Mesenteric fat pad (tissue), 1 donor: Measurements from ENCODE around the gene NXPH4. TPM values are rescaled to one million over a fixed set of nuclear protein-coding genes. Genes with fewer than 3 reads are reported as not detected.

ENCODE experiments used
- DNase-seq: peaks from one replicate; pipeline ENCODE4 v3.0.0-alpha.2; 2020; ENCODE audit warnings: low spot score
- microRNA-seq: library from miRNA; unstranded; fragments of <30 nt; microRNA quantifications from one replicate; pipeline ENCODE4 v1.2.0, GENCODE V29; 2020; ENCODE audit warnings: borderline number of aligned reads
- total RNA-seq: library from RNA; stranded (reverse); fragmentation: NEBNext Ultra II Directional; extraction: Animal tissue kit (Norgen Biotek cat#: 25700); gene quantifications from one replicate; pipeline ENCODE4 v1.2.1, GENCODE V29; 2021
- donor health status: DM: yes; HTN: yes; CAD: no.

The NXPH4 gene
- total RNA-seq, 1 donor from 2014 or later = 1.4 TPM

- DNase-seq = no peak
Measured at GRCh38 chr12:57270966-57271470, 54.4 kb downstream of the NXPH4 start.

GRCh38 chr12:57272337-57273151 is 56.0 kb downstream of the NXPH4 start:
- DNase-seq = no peak

- DNase-seq = no peak
Measured at GRCh38 chr12:57273516-57273915, 56.9 kb downstream of the NXPH4 start.

Small RNA genes lying within 50 kb of the gene (microRNA-seq; reads per million reads assigned to microRNA genes)
- 26.9 reads per million, percentile 26 among the genes with 10 or more reads in this experiment for gene MIR1228

Other genes starting within 250 kb of the NXPH4 start
- 3.6 TPM for gene ZBTB39, start 210.2 kb upstream of the NXPH4 start, total RNA-seq
- gene TAC3, start 200.3 kb upstream of the NXPH4 start, total RNA-seq = not detected
- 3.6 TPM for gene MYO1A, start 166.7 kb upstream of the NXPH4 start, total RNA-seq
- 8.6 TPM for gene NEMP1, start 138.0 kb upstream of the NXPH4 start, total RNA-seq
- 22.1 TPM for gene NAB2, start 127.7 kb upstream of the NXPH4 start, total RNA-seq
- gene STAT6, start 105.4 kb upstream of the NXPH4 start, total RNA-seq = 164 TPM
- 954 TPM for gene LRP1, start 88.3 kb upstream of the NXPH4 start, total RNA-seq
- gene LRP1-AS, start 69.2 kb upstream of the NXPH4 start, total RNA-seq = not detected
- 62.3 TPM for gene SHMT2, start 12.9 kb downstream of the NXPH4 start, total RNA-seq
- 3.9 TPM for gene STAC3, start 34.4 kb downstream of the NXPH4 start, total RNA-seq
- gene R3HDM2, start 214.2 kb downstream of the NXPH4 start, total RNA-seq = 49.0 TPM
- not detected for gene INHBC, start 218.0 kb downstream of the NXPH4 start, total RNA-seq
- gene INHBE, start 238.5 kb downstream of the NXPH4 start, total RNA-seq = not detected
- 0.13 TPM for gene GLI1, start 243.0 kb downstream of the NXPH4 start, total RNA-seq